ENCODE measurements around the gene MTPN.

The MTPN gene

DNA sequence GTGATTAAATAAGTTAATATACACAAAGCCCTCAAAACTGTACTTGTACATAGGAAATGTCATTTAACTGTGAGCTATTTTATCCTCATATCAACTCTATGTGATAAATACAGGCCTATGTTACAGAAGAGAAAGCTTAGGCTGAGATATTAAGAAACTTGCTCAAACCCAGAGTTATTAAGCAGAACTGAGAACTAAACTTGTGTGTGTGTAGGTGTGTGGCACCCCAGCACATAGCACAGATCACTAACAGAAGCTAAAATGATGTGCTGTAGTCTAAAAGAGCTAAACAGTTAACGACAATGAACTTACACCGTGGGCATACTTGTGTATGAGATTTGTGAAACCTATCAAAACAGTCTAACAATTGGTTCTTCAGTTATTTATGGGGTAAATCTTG, 34.5 kb downstream of the MTPN start:
- H3K9ac ChIP-seq = no peak overlapping the region
- H2AFZ ChIP-seq = no peak overlapping the region
- H3K27ac ChIP-seq = no peak overlapping the region
- TF ChIP-seq, protein P1, sequence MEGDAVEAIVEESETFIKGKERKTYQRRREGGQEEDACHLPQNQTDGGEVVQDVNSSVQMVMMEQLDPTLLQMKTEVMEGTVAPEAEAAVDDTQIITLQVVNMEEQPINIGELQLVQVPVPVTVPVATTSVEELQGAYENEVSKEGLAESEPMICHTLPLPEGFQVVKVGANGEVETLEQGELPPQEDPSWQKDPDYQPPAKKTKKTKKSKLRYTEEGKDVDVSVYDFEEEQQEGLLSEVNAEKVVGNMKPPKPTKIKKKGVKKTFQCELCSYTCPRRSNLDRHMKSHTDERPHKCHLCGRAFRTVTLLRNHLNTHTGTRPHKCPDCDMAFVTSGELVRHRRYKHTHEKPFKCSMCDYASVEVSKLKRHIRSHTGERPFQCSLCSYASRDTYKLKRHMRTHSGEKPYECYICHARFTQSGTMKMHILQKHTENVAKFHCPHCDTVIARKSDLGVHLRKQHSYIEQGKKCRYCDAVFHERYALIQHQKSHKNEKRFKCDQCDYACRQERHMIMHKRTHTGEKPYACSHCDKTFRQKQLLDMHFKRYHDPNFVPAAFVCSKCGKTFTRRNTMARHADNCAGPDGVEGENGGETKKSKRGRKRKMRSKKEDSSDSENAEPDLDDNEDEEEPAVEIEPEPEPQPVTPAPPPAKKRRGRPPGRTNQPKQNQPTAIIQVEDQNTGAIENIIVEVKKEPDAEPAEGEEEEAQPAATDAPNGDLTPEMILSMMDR (IDR thresholded peaks at IDR 0.05) = no peak
- no peak overlapping the region for H3K4me3 ChIP-seq (ENCODE audit: low read depth, low read length)
- H3K4me1 ChIP-seq = peaks cover 2% of the 10 kb centered on the region
- H3K79me2 ChIP-seq = peaks cover 16% of the 10 kb centered on the region
- no peaks in the 10 kb centered on the region for H3K36me3 ChIP-seq (ENCODE audit: control insufficient read depth, insufficient read depth, low read length)
- H3K9me3 ChIP-seq (ENCODE audit: control insufficient read depth, low read length) = no peaks in the 10 kb centered on the region
- H3K4me2 ChIP-seq (ENCODE audit: low read length) = no peak overlapping the region
- H3K27me3 ChIP-seq (ENCODE audit: control insufficient read depth, insufficient read depth, low read length) = no peaks in the 10 kb centered on the region

- H3K27ac ChIP-seq = no peak overlapping the region
Measured at GRCh38 chr7:135940077-135941075, 36.8 kb downstream of the MTPN start.

GRCh38 chr7:135939261-135939812, 37.8 kb downstream of the MTPN start:
- H3K27ac ChIP-seq = no peak overlapping the region
- H3K4me3 ChIP-seq (ENCODE audit: low read depth, low read length) = no peak overlapping the region
- H2AFZ ChIP-seq = no peak overlapping the region
- TF ChIP-seq, protein P1 (IDR thresholded peaks at IDR 0.05) = no peak
- H3K9ac ChIP-seq = no peak overlapping the region
- H3K4me1 ChIP-seq = peaks cover 11% of the 10 kb centered on the region
- H3K79me2 ChIP-seq = peaks cover 18% of the 10 kb centered on the region
- no peak overlapping the region for H3K4me2 ChIP-seq (ENCODE audit: low read length)
- H3K36me3 ChIP-seq (ENCODE audit: control insufficient read depth, insufficient read depth, low read length) = no peaks in the 10 kb centered on the region
- no peaks in the 10 kb centered on the region for H3K27me3 ChIP-seq (ENCODE audit: control insufficient read depth, insufficient read depth, low read length)
- H3K9me3 ChIP-seq (ENCODE audit: control insufficient read depth, low read length) = no peaks in the 10 kb centered on the region

More at GRCh38 chr7:135940077-135941075, 36.8 kb downstream of the MTPN start:
- peaks cover 22% of the 10 kb centered on the region for H3K79me2 ChIP-seq
- H3K27me3 ChIP-seq (ENCODE audit: control insufficient read depth, insufficient read depth, low read length) = no peaks in the 10 kb centered on the region
- H3K9ac ChIP-seq = no peak overlapping the region
- H3K9me3 ChIP-seq (ENCODE audit: control insufficient read depth, low read length) = no peaks in the 10 kb centered on the region
- no peak overlapping the region for H3K4me2 ChIP-seq (ENCODE audit: low read length)
- H3K36me3 ChIP-seq (ENCODE audit: control insufficient read depth, insufficient read depth, low read length) = no peaks in the 10 kb centered on the region
- peaks cover 11% of the 10 kb centered on the region for H3K4me1 ChIP-seq
- no peak overlapping the region for H2AFZ ChIP-seq
- H3K4me3 ChIP-seq (ENCODE audit: low read depth, low read length) = no peak overlapping the region
- TF ChIP-seq, protein P1 (IDR thresholded peaks at IDR 0.05) = no peak

DNA sequence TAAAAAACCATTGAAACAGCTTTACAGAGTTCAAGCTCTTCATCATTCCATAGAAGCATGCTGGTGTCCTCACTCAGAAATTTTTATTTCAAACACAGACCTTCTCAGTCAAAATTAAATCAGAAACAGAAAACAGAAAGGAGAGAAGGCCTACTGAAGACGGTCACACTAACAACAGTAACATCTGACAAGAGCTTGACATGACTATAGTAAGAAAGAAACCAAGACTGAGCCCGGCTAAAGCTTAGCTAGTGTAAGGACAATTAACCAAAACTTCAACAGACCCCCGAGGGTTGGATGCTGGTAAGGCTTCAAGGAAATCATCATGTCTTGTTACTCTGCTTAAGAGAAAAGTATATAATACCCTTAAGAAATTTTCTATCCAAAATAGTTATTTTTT, 38.6 kb downstream of the MTPN start:
- Histone ChIP-seq H3K79me2 (peaks cover 18% of the 10 kb centered on the region), H3K4me2 (ENCODE audit: low read length) (no peak overlapping the region), H3K4me1 (peaks cover 11% of the 10 kb centered on the region), H3K27ac (no peak overlapping the region), H2AFZ (no peak overlapping the region), H3K9ac (no peak overlapping the region), H3K9me3 (ENCODE audit: control insufficient read depth, low read length) (no peaks in the 10 kb centered on the region), H3K4me3 (ENCODE audit: low read depth, low read length) (no peak overlapping the region), H3K27me3 (ENCODE audit: control insufficient read depth, insufficient read depth, low read length) (no peaks in the 10 kb centered on the region), H3K36me3 (ENCODE audit: control insufficient read depth, insufficient read depth, low read length) (no peaks in the 10 kb centered on the region)
- TF ChIP-seq, protein P1 (IDR thresholded peaks at IDR 0.05) = no peak
